GM19397 (cell line): ENCODE data around the gene MYCN.
A peak's percentile ranks its signal among the peaks of the same experiment; 100 is the strongest.
"Not testable (repeated sequence)": the region's sequence is repeated elsewhere in the genome, so short reads cannot be mapped to it uniquely, and the experiment has no call there.

Experiments
- ATAC-seq: cut with Tn5 transposase; IDR thresholded peaks from one replicate; pipeline ENCODE4 v1.9.1; 2021; ENCODE audit warnings: mild to moderate bottlenecking, moderate library complexity; ENCODE audit not compliant: unreplicated experiment

Gene MYCN

GRCh38 chr2:15939854-15940660, at the start of gene MYCN:
Gene MYCN (plus strand): TSS chr2:15940550. CDS start chr2:15942065, 1,515 bp downstream.
- peak; percentile 14 for ATAC-seq

DNA sequence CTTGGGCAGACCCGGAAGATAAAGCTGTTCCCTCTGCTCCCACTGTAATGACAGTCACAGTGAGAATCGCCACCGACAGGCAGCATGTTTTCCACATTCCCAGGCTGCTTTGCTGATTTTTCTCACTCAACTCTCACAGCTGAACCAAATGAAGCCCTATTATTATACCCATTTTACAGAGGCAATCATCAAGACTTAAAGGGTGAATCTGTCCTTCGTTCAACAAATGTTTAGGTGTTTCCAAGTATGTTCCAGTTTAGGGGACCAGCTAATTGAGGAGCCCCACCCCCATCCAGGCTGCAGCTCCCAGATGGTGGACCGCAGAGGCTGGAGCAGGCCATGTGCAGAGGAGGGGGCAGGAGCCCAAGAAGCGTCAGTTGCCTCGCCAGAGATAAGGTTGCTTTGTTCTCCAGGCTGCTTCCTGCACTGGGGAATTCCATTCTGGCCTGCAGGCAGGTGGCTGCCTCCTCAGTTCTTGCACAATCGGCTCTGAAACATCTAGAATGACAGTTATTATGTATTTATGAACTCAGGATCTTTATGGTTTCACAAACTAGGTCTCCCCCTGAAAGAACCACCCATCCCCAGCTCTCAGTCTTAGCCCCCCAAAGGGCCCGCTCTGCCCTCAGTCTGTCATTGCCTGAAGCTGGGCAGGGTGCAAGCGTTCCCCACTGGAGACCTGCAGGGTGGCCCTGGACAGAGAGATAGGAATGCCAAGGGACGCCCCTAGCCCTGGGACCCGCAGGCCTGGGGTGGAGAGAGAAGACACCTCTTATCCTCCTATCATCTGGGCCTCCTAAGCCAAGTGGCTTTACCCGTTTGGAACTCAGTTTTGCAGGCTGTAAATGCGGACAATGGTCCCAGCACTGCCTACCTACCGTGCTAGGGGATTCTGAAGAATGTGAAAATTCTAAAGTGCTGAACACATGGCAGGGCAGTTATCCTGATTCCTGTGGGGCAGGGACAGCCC, 49.1 kb upstream of the MYCN start:
- no peak for ATAC-seq

GRCh38 chr2:15892151-15892880, 48.0 kb upstream of the MYCN start:
- ATAC-seq, result no peak

DNA sequence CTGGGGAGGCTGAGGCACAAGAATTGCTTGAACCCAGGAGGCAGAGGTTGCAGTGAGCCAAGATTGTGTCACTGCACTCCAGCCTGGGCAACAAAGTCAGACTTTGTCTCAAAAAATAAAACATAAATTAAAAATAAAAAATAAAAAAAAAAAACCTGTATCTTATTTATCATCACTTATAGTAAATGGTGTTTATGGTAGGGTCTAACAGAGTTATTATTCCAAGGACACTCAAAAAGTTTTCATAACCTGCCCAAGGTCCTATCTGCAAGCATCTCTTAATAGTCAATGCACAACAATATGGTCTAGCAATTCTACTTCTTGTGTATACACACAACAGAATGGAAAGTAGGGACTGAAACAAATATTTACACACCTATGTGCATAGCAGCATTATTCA, 47.3 kb upstream of the MYCN start:
- no peak for ATAC-seq

DNA sequence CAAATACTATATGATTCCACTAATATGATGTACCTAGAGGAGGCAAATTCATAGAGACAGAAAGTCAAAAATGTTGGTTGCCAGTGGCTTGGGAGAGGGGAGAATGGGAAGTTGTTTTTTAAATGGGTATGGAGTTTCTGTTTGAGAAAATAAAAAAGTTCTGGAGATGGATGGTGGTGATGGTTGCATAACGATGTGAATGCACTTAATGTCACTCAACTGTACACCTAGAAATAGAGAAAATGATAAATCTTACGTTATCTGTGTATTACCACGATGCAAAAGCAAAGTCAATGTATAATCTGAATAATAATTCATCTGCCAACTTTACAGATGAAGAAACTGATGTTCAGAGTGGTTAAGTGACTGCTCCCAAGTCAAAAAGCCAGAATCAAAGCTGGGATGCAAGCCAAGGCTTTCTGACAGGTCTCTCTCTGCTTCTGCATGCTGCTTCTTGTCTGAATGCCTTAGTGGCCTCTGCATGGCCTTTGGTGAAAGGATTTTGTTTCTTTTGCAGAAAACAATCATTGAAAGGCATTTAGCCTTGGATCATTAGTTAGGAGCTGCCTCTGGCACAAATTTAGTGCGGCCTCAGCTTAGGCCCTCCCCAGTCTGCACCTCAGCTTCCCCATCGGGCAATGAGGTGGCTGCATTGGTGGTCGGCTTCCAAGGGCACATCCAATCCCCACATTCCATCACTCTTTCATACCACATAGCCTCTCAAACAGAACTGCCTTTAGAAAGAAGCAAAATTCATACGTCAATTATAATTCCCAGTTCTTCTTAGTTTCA, 46.5 kb upstream of the MYCN start:
- ATAC-seq, result no peak

DNA sequence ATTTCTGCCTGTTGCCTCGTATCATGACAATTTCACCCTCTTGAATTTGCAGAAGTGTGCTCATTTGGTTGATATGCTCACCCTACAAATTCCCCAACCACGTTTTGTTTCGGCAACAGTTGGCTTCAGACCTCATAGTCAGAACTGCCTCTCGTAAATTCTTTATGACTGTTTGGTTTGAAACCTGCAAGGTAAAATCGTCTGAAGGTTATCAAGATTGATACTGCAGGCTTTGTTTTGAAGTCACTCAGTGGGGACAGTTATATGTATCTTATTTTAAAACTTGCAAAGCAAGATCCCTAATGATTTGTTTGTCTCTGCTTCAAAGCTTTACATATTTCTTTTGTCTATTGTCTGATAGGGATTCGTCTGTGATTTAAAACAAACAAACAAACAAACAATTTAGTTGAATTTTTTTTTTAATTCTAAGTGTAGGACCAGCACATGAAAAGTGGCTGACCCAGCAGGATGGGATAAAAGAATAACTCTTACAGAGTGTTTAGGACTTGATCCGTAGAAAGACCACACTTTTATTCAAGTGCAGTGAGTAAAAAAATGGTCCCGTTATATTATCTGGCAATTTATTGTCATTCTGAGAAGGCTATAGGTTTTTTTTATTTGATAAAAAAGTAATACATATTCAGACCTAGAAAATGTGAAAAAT, 45.7 kb upstream of the MYCN start:
- no peak for ATAC-seq

- no peak for ATAC-seq
These were observed 44.5 kb upstream of the MYCN start for GRCh38 chr2:15895615-15896469.

GRCh38 chr2:15896859-15897258, 43.5 kb upstream of the MYCN start:
- ATAC-seq, result no peak

DNA sequence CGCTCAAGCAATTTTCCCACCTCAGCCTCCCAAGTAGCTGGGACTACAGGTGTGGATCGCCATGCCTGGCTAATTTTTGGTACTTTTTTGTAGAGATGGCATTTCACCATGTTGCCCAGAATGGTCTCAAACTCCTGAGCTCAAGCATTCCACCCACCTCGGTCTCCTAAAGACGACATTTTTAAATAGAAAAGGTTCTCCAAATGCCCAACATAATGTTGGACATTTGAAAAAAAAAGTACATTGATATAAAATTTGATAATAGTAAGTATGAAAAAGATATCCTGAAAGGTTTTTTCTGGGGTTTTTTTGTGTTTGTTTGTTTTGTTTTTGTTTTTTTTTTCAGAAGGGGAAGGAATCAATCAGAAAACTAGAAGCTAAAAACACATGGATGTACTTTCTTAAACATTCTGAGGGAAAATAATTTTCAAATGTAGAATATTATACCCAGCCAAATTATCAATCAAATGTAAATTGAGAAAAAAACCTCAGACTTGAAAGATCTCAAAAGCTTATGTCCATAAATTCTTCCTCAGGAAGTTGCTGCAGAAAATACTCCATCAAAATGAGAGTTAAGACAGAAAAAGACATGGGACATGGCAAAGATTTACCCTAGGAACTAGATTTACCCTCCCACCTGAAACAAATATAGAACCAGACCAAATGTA, 42.8 kb upstream of the MYCN start:
- ATAC-seq, result no peak

GRCh38 chr2:15899327-15899612, 41.1 kb upstream of the MYCN start:
- no peak for ATAC-seq

GRCh38 chr2:15899751-15900493, 40.4 kb upstream of the MYCN start:
- no peak for ATAC-seq

DNA sequence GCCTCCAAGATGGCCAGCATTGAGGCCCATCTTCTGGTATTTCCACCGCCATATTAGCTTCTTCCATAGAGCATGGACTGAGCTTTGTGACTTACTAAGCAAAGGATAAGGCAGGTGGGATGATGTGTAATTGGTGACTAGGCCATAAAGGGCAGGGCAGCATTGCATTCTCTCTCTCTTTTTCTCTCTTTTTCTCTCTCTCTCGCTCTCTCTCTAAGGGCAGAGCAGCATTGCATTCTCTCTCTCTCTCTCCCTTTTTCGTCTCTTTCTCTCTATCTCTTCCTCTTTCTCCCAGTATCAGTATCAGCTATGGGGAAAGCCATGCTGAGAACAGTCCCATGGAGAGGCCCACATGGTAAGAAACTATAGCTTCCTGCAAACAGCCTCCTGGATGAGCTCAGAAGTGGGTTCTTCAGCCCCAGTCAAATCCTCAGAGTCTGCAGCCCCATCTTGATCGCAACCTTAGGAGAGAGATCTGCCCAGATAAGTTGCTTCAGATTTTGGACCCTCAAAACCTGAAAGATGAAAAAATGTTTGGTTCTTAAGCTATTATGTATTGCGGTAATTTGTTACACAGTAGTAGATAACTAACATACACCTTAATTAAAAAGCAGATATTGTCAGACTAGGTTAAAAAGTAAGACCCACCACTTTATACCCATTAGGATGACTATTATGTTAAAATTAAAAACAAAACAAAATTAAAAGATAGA, 39.1 kb upstream of the MYCN start:
- ATAC-seq, result no peak

DNA sequence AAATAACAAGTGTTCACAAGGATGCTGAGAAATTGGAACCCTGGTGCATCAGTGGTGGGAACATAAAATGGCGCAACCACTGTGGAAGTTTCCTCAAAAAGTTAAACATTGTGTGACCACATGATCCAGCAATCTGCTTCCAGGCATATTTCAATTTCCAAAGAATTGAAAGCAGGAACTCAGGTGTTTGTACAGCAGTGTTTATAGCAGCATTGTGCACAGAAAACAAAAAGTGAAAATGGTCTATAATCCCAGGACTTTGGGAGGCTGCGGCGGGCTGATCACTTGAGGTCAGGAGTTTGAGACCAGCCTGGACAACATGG, 38.6 kb upstream of the MYCN start:
- no peak for ATAC-seq

- not testable (repeated sequence) for ATAC-seq
These were observed 36.4 kb upstream of the MYCN start for GRCh38 chr2:15903910-15904309.

DNA sequence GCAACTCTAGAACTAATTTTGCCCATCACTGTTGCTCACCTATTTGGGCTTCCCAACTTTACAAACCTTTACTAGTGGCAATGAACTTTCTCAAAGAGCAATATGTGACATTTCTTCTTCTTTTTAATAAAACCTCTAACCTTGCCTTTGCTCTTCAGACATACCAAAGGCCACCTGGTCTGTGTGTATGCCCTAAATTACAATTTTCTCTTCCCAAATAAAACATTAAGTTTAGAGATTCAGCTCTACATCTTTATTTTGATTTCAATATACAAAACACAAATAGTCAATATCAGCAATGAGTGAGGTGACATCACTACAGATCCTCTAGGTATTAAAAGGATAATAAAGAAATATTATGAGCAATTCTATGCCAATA, 35.1 kb upstream of the MYCN start:
- ATAC-seq, result no peak

DNA sequence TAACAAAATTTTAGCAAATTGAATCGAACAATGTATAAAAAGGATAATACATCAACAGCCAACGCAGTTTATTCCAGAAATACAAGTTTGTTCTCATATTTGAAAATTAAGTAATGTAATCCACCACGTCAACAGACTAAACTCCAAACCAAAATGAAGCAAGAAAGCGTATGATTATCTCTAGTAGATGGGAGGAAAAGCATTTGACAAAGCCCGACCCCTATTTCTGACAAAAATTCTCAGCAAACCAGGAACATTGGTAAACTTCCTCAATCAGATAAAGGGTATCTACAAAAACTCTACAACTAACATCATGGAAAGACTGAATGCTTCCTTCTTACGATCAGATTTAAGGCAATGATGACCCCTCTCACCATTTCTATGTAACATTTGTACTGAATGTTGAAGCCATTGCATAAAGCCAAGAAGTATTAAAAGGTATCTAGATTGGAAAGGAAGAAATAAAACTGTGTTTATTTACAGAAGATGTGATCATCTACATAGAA, 34.3 kb upstream of the MYCN start:
- no peak for ATAC-seq

DNA sequence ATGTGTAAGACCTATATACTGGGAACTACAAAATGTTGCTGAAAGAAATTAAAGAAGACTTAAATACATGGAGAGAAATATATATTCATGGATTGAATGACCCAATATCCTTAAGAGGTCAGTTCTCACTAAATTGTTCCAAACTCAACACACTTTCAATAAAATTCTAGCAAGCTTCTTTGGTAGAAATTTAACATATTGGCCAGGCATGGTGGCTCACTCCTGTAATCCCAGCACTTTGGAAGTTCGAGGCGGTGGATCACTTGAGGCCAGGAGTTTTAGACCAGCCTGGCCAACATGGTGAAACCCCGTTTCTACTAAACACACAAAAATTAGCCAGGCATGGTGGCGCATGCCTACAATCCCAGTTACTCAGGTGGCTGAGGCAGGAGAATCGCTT, 33.6 kb upstream of the MYCN start:
- no peak for ATAC-seq
